Measurements from ENCODE around the gene JAML. TPM values are rescaled to one million over a fixed set of nuclear protein-coding genes. Genes with fewer than 3 reads are reported as not detected.

Gene JAML
- total and polyA plus RNA-seq, 9 of the 15 experiments (the other 6 are each of a cell fraction or from before 2014, with no cell fraction given), result 0.05 to 0.32 (median 0.22) TPM; not detected in 4

DNA sequence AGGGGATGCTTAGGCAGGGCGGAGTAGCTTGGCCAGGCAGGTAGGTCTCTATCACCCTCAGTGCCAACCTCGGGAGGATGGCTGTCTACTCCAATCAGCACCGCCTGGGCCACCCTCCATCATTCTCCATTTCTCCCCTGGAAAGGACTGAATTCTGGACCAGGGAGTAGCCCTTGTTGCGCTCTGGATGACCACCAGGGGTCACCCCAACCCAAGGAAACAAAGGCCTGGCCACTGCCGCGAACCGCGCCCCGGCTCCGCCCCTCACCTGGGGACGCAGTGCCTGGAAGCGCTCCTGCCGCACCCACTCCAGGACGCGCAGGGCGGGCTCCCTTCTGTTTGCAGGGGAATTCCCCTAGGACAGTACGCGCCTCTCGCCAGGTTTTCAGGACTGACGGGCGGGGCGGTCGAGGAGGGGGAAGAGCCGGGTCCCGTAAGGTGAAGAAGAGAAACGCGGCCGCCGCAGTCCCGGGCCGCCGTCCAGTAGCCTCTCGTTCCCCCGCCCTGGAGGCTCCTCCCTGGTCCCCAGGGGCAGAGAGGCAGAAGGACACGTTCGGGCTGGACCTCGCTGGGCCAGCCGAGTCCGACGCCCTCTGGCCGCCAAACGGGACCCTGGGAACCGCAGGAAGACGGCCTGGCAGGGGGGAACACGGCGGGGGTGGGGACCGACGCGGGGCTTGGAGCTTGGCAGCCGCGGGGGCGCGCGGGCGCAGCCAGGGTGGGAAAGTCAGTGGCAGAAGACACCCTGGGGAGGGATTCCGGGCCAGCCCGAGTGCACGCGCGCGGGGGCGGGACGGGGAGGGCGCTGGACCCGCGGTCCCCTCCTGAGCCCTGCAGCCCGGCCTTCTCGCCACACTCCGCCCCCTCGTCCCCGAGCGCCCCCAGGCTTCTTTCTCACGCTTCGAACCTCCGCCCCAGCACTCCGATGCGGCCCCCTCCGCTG is 79.3 kb downstream of the JAML start (continued):
- TF ChIP-seq IFI16 (CRISPR knock-in tag; IDR thresholded peaks at IDR 0.05), result no peak
- no peak for TF ChIP-seq HMG20A (CRISPR knock-in tag; conservative IDR thresholded peaks at IDR 0.05)
- peak in 1 of 2 experiments; percentile 12; a peak in 1 of 4 replicates for TF ChIP-seq TRIM24 (IDR thresholded peaks at IDR 0.05)
- TF ChIP-seq BCL6 (CRISPR knock-in tag; IDR thresholded peaks at IDR 0.05), result no peak
- TF ChIP-seq, protein P1, sequence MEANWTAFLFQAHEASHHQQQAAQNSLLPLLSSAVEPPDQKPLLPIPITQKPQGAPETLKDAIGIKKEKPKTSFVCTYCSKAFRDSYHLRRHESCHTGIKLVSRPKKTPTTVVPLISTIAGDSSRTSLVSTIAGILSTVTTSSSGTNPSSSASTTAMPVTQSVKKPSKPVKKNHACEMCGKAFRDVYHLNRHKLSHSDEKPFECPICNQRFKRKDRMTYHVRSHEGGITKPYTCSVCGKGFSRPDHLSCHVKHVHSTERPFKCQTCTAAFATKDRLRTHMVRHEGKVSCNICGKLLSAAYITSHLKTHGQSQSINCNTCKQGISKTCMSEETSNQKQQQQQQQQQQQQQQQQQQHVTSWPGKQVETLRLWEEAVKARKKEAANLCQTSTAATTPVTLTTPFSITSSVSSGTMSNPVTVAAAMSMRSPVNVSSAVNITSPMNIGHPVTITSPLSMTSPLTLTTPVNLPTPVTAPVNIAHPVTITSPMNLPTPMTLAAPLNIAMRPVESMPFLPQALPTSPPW (CRISPR knock-in tag; IDR thresholded peaks at IDR 0.05), result peak; percentile 59; the same call in 1 of the 2 replicates
- TF ChIP-seq ZNF780A (CRISPR knock-in tag; IDR thresholded peaks at IDR 0.05), result no peak
- no peak for TF ChIP-seq ZNF561 (CRISPR knock-in tag; conservative IDR thresholded peaks at IDR 0.05)
- TF ChIP-seq NRF1 (conservative IDR thresholded peaks at IDR 0.05 in 1 of 2, IDR thresholded peaks at IDR 0.05 in 1 of 2), result peak; percentile 52 to 57; a peak in 3 of 4 replicates
- no peak for TF ChIP-seq CBX2 (IDR thresholded peaks at IDR 0.05; ENCODE audit: insufficient read depth, low read length, poor library complexity, severe bottlenecking)
- no peak for TF ChIP-seq CBFA2T2 (conservative IDR thresholded peaks at IDR 0.05)
- TF ChIP-seq POLR3A (IDR thresholded peaks at IDR 0.05; ENCODE audit: borderline replicate concordance, extremely low read depth, insufficient read depth, insufficient read length), result no peak
- no peak for TF ChIP-seq NFRKB (IDR thresholded peaks at IDR 0.05; ENCODE audit: low read depth)
- peak; percentile 89 for TF ChIP-seq FOXK2 (conservative IDR thresholded peaks at IDR 0.05 in 1 of 2, IDR thresholded peaks at IDR 0.05 in 1 of 2; ENCODE audit: low read depth in 2 of 2)
- TF ChIP-seq HNRNPH1 (optimal IDR thresholded peaks at IDR 0.05; ENCODE audit: low read depth, low read length), result no peak
- TF ChIP-seq, protein P2, sequence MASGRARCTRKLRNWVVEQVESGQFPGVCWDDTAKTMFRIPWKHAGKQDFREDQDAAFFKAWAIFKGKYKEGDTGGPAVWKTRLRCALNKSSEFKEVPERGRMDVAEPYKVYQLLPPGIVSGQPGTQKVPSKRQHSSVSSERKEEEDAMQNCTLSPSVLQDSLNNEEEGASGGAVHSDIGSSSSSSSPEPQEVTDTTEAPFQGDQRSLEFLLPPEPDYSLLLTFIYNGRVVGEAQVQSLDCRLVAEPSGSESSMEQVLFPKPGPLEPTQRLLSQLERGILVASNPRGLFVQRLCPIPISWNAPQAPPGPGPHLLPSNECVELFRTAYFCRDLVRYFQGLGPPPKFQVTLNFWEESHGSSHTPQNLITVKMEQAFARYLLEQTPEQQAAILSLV (tag; IDR thresholded peaks at IDR 0.05), result no peak
- TF ChIP-seq CSDE1 (IDR thresholded peaks at IDR 0.05), result no peak
- TF ChIP-seq PTRF (tag; IDR thresholded peaks at IDR 0.05), result no peak
- TF ChIP-seq MYNN (IDR thresholded peaks at IDR 0.05), result 0 out of 2 replicates have a peak, but pooled peaks have one; percentile 31
- TF ChIP-seq MYNN (CRISPR knock-in tag; IDR thresholded peaks at IDR 0.05), result no peak
- TF ChIP-seq ILF3 (IDR thresholded peaks at IDR 0.05; ENCODE audit: borderline replicate concordance), result no peak
- no peak for TF ChIP-seq TAF15 (IDR thresholded peaks at IDR 0.05; ENCODE audit: low read depth, low read length)
- 0 out of 2 replicates have a peak, but pooled peaks have one; percentile 48 for TF ChIP-seq CXXC5 (CRISPR knock-in tag; IDR thresholded peaks at IDR 0.05)
- TF ChIP-seq, protein P3, sequence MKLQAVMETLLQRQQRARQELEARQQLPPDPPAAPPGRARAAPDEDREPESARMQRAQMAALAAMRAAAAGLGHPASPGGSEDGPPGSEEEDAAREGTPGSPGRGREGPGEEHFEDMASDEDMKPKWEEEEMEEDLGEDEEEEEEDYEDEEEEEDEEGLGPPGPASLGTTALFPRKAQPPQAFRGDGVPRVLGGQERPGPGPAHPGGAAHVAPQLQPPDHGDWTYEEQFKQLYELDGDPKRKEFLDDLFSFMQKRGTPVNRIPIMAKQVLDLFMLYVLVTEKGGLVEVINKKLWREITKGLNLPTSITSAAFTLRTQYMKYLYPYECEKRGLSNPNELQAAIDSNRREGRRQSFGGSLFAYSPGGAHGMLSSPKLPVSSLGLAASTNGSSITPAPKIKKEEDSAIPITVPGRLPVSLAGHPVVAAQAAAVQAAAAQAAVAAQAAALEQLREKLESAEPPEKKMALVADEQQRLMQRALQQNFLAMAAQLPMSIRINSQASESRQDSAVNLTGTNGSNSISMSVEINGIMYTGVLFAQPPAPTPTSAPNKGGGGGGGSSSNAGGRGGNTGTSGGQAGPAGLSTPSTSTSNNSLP (IDR thresholded peaks at IDR 0.05; ENCODE audit: borderline replicate concordance, low read depth, low read length), result no peak
- TF ChIP-seq, protein P4, sequence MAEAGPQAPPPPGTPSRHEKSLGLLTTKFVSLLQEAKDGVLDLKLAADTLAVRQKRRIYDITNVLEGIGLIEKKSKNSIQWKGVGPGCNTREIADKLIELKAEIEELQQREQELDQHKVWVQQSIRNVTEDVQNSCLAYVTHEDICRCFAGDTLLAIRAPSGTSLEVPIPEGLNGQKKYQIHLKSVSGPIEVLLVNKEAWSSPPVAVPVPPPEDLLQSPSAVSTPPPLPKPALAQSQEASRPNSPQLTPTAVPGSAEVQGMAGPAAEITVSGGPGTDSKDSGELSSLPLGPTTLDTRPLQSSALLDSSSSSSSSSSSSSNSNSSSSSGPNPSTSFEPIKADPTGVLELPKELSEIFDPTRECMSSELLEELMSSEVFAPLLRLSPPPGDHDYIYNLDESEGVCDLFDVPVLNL (CRISPR knock-in tag; IDR thresholded peaks at IDR 0.05; ENCODE audit: low read depth), result no peak
